Stomach (tissue), 4 donors: ENCODE results near the gene GPC2.

Experiments used
- CTCF ChIP-seq, 7 experiments: fragments of 450-650 bp in 4 of 7; fragments of 200-600 bp in 3 of 7; sonication (generic) in 3 of 7; IDR thresholded peaks; one replicate each; pipeline ENCODE4 v1.5.1; 2016 to 2019; ENCODE audit warnings: antibody characterized with exemption in 7 of 7, control low read depth in 2 of 7, mild to moderate bottlenecking in 1 of 7
- EP300 ChIP-seq: sonication (generic); formaldehyde crosslinking; IDR thresholded peaks from one replicate; pipeline ENCODE4 v1.6.1; 2017; ENCODE audit warnings: antibody characterized with exemption
- POLR2A ChIP-seq, 4 donors: fragments of 450-650 bp; IDR thresholded peaks; one replicate each; pipeline ENCODE4 v1.6.1; 2016; ENCODE audit warnings: antibody characterized with exemption in 4 of 4, control low read depth in 2 of 4, mild to moderate bottlenecking in 1 of 4, moderate library complexity in 1 of 4
- POLR2AphosphoS5 ChIP-seq, 3 donors: sonication (generic); formaldehyde crosslinking; IDR thresholded peaks; one replicate each; pipeline ENCODE4 v1.6.1; 2016; ENCODE audit warnings: antibody characterized with exemption in 3 of 3

- TF ChIP-seq CTCF (IDR thresholded peaks at IDR 0.05) (no peak), POLR2A (IDR thresholded peaks at IDR 0.05) (no peak), POLR2AphosphoS5 (IDR thresholded peaks at IDR 0.05) (no peak), EP300 (no peak)
Measured at GRCh38 chr7:100147278-100147677, 29.9 kb downstream of the GPC2 start.
